ENCODE results near the gene SRC.

DNA sequence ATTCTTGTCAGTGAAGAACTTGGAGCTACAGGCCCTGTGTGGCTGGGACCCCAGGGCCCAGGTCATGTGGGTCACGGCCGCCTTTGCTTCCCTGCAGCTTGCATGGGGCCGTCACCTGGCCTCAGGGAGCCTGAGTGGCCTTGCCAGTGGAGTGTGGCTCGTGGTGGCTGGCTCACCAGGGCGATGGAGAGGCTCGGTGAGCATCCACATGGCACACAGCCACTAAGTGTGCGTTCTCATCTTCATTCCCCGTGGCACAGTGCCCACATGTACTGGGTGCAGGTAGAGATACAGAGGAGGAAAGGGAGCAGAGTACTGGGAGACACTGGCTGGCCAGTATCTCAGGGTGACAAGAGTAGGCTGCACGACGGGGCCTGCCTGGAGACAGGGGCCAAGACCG, 35.0 kb upstream of the SRC start:
- TF ChIP-seq, protein P1, sequence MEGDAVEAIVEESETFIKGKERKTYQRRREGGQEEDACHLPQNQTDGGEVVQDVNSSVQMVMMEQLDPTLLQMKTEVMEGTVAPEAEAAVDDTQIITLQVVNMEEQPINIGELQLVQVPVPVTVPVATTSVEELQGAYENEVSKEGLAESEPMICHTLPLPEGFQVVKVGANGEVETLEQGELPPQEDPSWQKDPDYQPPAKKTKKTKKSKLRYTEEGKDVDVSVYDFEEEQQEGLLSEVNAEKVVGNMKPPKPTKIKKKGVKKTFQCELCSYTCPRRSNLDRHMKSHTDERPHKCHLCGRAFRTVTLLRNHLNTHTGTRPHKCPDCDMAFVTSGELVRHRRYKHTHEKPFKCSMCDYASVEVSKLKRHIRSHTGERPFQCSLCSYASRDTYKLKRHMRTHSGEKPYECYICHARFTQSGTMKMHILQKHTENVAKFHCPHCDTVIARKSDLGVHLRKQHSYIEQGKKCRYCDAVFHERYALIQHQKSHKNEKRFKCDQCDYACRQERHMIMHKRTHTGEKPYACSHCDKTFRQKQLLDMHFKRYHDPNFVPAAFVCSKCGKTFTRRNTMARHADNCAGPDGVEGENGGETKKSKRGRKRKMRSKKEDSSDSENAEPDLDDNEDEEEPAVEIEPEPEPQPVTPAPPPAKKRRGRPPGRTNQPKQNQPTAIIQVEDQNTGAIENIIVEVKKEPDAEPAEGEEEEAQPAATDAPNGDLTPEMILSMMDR (IDR thresholded peaks at IDR 0.05): no peak
- no peak for TF ChIP-seq EP300 (IDR thresholded peaks at IDR 0.05; ENCODE audit: low read depth)
- TF ChIP-seq POLR2A (IDR thresholded peaks at IDR 0.05): no peak
